CD4-positive, alpha-beta T cell treated with Interleukin-17A for 4 hours (primary cell): ENCODE measurements around the gene SOBP.

Experiments
- DNase-seq: peaks from one replicate; pipeline ENCODE4 v3.0.0-alpha.2; 2020; ENCODE audit warnings: mixed read lengths

The SOBP gene

DNA sequence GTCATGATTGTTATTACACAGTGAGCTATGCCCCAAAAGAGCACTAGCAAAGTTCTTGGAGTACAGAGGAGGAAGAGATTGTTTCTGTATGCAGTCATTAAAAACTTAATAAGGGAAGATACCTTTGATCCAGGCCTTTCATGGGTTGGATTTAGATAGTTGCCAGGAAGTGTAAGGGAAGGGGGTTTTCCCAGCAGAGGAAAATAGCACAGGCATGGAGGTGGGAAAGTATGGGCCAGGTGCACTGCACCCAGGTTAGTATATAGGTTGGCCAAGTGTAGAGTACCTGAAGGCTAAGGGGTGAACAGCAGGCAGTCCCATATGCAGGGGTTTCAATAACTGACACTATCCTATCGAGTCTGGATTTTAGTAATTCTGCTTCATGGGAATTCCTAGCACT, 101.4 kb downstream of the SOBP start:
- no peak for DNase-seq

DNA sequence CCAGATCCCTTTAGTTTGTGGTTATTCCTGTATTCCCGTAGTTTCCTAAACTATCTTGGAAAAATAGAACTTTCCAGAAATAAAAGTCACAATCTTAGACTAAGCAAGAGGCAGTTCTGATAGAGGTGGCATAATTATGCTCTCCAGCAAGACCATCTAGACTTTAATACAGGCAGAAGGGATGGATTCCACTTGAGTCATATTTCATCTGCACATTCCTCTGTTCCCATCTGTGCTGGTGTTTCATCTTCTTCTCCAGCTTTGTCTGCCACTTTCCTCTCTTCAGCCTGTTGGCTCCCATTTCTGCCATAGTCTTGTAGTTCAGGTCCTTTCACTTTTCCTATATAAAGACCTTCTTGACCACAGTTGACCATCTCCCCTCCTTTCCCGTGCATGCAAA, 102.9 kb downstream of the SOBP start:
- DNase-seq: no peak

DNA sequence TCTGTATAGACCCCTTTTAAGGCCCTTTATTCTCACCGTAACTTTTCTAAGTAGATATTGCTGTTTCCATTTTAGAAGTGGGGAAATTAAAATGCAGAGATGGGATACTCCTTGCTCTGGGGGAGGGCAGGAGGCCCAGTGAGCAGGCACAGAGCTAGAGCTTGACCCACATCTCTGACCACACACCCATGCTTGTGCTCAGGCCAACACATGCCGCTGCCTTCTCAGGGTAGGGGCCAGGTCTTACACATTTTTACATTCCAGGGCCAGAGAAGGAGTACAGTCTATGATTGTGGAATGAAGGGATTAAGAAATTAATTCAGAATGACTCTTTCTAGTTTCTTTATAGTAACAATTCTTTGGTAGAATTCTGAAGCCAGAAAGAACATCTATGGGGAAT, 104.8 kb downstream of the SOBP start:
- DNase-seq: no peak

DNA sequence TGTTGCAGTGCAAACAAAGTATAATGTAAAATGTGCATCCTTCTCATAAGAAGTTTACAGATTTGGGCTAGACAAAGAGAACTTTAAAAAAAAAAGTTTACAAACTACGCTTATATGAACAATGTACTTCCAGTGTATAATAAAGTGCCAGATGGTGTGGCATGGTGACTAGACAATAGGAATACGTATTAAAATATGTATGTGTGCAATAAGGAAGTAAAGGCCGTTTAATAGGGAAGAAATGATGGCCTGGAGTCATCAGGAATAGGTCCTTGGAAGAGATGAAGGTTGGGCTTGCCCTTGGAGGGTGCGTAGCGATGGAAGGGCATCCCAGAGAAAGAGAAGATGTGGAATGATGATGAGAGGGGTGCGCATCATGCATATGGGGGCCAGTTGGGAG, 108.2 kb downstream of the SOBP start:
- no peak for DNase-seq

DNA sequence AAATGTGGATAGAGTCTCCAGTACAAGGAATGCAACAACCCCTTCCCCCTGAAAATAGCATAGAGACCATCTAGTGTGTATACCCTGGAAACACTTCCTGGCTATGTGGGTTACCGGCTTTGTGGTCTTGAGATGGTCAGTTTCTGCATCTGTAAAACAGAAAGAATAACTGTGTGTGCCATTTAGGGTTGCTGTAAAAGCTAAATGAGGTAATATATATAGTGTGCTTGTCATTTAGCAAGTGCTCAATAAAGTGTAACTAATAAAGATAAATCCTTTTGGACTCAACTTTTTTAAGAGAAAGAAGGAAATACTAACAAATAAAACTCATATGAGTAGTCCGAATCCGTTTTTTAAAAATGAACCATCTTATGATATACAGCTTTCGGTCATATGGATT, 109.1 kb downstream of the SOBP start:
- no peak for DNase-seq

DNA sequence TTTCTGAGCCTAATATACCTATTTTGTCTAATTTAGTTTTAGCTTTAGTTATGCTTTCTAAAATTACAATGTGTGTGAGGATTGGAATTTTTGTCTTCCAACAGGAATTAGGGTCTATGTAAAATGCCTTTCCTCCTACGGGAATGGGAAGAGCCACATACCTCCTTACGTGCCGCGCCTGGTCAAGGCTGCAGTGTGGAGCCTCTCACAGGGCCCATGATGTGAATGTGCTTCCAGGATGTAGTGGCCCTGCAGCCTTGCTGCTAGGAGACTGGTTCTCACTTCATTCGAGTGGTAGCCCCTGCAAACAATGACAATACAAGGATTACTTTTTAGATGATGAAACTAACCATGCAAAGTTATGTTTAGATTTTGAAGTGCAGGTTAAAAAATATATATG, 110.2 kb downstream of the SOBP start:
- DNase-seq: no peak

DNA sequence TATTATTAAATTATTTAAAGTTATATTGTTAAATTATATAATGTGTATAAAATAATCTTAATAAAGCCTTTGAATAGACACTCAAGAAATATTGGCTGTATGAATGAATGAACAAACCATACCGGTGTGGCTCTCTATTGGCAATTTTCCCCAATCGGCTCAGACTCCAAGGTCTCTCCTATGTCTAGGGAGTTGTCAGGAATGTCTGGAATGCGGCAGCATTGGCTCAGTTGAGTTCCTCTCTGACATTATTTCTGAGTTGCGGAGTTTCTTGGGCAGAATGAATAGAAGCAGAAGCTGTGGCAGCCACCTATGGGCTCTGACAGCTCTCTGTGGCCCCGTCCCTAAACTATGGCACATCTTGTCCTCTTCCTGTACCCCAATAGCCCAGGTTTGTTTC, 111.0 kb downstream of the SOBP start:
- DNase-seq: no peak

DNA sequence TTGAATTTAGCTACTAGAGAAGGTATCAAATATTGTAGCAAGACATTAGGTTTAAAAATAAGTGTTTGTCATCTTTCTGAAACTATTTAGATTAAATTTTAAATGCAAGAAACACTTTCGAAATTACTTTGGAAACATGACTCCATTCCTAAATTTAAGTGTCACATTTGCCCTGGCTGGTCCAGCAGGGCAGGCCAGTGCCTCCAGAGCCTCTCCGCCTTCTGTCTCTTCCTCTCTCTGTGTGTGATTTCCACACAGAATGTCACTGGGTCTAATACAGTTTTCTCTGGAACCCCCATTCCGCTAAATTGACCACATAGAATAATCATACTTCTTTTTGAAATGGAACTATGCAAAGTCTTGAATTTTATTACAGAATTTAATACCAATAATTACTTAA, 111.5 kb downstream of the SOBP start:
- DNase-seq: no peak

DNA sequence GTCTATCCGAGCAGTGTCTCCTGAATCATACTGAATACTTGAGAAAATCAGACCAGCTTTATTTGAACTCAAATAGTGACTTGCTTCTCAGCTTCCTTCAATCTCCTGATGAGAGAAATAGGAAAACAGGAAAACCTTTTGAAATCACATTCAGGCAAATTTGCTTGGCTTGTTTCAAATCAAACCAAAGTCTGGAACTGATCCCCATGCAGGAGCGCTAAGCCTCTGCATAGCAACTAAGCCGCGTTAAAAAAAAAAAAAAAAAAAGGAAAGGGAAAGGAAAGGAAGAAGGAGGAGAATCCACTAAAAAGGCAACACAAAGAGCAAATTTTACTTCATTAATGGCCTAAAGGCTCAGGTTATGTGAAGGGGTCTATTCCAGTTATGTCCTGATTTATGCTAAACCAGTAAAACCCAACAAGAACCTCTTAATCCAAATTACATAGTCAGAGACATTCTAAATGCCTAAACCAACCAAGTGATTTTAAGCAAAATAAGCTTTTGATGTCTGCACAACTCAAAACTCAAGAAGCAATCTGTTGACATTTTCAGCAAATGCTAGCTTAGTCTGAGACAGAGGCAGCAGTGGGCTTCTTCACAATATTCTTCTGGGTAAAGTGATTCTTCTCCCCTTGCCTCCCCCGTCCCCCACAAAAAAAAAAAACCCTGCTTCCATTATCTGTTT, 112.5 kb downstream of the SOBP start:
- DNase-seq: no peak

DNA sequence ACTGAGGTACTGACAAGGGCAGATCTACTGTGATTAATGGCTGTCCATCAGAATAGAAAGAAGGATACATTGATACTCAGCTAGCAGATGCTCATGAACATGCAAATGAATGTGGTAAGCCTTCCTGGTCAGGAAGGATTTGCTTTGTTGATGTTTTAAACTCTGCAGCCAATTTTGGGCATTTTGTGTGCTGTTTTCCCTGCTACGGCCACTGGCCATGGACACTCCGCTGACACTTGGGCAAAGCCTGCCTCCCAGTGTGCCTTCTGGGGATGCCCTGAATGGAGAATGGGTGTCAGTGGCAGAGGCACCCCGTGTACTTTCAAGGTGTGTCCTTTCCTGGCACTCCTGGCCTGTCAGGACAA, 113.1 kb downstream of the SOBP start:
- no peak for DNase-seq

DNA sequence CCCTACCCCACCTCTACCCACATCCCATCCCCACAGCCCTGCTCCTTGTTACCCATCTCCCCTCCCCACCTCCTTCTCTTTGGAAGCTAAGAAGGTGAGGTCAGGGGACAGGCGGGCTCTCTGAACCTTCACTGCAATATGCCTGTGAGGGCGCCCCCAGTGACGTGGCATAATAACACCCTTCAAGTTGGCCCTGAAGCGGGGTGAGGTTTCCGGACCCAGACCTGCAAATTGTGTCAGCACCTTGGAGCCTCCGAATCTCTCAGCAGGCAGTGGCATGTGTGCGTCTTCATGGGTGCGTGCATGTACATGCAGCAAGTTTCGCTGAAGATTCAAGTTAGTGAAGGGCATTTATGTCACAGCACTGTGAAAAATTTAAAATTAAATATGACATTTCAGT, 114.6 kb downstream of the SOBP start:
- DNase-seq: no peak

DNA sequence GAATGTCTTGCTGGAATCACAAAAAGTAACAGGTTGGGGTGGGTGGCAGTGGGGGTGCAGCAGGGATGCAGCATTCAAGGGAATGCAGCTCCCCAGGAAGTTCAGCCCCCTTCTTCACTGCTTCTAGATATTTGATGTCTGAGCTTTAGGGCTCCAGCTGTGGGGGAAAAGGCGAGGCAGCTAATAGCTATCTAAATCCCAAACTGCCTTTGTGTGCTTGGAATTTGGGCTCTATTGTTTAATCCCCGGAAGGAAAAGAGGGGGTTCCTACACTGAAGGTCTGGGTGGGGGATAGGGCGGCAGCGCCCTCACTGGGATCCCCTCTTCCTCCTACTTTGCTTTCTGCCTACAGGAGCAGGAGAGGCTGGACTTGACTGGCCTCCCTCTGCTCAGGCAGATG, 116.5 kb downstream of the SOBP start:
- DNase-seq: no peak

DNA sequence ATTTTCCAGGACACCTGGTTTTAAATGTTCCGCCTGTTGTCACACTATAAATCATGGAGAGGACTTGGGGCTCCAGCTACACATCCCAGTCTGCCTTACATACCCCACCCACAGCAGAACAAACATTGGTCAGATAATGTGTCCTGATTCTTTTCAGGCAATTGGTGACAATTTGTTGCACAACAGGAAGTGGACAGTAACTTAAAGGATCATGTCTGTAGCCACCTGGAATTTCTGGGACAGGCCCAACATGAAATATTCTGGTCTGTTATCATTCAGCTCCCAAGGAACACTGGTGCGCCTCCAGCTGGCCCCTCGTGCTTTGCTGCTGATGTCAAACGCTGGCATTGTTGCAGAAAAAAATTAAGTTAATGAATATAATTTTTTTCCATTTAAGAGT, 117.2 kb downstream of the SOBP start:
- DNase-seq: no peak

DNA sequence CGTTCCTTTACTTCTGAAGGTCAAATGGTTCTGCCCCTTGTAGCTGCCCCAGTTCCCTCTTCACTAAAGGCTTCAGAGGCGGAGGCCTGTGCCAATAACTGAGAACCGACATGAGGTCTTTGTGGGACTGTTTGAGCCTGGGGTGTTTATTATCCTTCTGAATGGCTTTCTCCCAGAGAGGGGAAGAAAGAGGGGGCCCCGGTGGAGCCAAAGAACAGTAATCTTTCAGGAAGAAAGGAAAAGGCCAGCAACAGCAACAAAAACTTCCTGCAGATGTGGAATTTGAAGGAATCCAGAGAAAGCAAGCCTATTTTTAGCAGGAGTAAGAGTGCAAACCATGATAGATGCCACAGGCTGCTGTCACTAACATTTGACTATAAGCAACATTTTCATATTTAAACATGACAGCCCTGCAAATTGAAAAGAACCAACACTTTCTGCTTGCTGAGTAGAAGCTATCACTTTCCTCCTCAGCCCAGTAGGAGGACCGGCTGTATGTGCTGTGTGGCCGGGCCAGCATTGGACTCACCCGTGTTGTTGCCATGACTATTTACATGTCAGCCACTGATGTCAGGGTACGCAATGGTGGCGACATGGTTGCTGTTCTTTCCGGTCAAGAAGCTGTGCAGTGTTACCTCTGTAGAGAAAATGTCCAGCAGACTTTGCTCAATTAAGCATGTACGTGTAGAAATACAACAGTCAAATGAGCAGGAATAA, 121.3 kb downstream of the SOBP start:
- no peak for DNase-seq

DNA sequence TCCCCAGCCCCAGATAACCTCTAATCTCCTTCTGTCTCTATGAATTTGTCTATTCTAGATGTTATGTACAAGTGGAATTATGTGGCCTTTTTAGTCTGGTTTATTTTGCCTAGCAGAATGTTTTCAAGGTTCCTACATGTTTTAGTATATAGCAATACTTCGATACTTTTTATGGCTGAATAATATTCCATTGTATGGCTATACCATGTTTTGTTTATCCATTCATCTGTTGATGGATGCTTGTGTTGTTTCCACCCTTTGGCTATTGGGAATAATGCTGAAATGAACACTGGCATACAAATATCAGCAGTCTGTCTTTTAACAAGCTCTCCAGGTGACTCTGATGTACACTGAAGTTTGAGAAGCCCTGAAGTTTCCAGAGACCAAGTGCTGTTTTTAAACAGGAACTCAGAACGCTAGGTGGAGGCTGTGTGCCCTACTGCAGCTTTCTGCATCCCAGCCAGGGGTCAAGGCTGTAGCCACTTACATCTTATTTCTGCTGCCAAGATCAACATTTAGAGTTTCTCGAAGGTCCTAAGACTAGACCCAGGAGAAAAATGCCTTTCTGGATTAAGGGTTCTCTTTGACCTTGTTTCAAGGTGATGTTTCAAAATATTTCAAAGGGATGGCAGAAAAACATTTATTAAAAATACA, 123.0 kb downstream of the SOBP start:
- DNase-seq: no peak

DNA sequence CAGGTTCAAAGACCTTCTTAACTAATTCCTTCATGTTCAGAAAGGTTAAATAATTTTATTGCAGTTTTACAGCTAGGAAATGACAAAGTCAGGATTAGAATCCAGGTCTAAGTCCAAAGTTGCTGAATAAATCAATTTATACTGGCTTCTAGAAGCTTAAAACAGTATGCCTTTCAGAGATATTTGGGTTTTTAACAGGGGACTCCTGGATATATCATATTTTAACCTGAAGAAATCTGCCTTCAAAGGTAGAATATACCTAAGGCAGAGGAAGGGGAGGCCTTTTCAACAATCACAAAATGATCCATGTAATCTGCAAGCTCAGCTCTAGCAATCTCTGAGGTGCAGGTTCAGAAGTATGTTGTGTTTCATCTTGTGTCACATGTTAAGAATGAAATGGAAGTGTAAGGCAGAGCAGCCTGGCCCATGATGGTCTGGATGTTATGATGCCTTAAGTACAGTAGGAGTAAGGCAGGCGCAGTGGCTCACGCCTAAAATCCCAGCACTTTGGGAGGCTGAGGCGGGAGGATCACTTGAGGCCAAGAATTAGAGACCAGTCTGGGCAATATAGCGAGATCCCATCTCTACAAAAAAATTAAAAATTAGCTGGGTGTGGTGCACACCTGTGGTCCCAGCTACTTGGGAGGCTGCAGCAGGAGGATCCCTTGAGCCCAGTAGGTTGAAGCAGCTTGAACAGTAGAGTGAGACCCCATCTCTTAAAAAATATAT, 123.9 kb downstream of the SOBP start:
- no peak for DNase-seq

DNA sequence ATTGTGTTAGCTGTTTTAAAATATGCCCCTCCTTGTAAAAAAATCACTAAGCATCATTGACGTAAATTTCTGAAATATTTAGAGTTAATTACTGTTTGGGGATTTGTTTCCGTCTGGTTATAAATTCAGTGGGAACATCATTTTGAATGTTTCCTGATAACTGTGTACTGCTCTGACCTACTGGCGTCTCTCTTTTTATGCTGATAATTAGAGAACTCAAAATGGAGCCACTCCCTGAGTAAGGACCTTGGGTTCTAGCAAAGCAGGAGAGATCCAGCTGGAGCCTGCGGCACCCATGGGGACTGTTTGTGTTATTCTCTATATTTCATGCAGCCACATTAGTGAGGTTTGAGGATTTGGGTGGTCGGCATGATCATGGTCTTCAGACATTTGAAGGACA, 124.9 kb downstream of the SOBP start:
- DNase-seq: no peak

DNA sequence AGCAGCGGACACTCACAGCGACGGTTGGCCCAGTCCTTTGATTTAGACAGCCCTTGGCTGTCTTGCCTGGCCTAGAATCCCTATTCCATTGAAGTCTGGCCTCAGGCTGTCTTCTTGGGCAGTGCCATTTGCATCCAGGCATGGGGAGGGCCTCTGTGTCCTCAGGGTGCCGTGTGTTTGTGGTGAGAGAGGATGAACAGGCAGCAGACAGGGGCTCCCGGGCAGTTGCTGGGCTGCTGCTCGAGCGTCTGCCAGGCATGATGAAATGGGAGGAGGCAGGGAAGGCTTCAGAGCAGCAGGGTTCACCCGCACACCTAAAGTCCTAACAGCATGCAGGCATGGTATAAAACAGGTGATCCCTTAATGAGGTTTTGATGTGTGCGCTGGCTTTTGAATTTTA, 126.9 kb downstream of the SOBP start:
- no peak for DNase-seq

DNA sequence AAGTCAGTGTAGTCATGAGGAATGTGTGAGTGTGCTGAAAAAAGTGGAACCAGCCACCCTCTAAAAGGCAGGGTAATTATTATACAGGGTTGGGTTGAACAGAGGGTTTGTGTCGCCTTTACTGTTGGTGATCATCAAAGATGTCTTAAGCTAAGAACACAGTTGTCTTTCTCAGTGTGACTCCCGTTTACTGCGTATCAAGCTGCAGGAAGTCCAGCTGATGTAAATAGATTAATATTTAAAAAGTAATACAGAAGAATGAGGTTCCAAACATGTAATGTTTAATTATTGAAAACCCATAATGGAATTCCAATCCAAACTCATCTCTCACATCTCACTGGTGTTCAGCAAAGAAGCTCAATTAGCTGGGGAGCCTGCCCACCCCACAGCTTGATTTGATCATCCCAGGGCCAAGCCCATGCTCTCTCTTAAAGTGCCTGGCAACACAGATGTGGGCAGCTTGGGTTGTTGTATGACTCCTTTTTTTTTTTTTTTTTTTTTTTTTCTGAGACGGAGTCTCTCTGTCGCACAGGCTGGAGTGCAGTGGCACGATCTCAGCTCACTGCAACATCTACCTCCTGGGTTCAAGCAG, 127.5 kb downstream of the SOBP start:
- no peak for DNase-seq

DNA sequence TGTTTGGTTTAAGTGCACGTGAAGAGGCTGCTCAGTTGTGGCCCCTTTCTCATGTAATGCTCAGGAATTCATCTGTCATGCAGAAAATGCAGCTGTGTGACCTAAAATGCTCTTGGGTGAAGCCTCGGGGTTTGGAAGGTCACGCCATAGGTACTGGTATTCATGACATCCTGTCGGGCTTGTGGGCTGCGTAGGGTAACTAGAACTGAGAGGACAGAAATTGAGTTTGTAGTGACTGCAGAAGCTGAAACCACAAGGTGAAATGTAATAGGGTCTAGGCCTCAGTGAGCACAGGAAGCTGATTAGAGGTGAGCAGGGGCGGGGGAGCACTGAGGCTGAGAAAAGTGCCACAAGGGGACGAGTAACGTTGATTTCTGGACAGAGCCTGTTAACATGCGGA, 128.8 kb downstream of the SOBP start:
- peak; percentile 51 for DNase-seq

DNA sequence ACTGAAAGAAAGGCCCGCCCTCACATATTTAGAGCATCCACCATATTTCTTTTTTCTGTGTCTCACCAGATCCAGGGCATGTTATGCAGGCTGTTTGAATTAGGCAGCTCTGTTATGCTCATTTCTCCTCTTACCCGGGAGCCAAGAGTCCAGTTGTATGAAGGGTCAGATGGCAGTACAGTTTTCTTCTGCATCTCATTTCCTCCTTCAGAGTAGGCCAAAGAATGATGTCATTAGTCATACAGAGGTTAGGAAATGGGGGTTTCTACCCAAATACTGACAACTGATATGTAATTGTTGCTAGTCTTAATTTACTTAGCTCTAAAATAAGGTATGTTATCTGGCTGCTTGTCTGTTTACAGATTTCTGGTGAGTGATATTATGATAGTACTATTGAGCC, 130.8 kb downstream of the SOBP start:
- DNase-seq: no peak

DNA sequence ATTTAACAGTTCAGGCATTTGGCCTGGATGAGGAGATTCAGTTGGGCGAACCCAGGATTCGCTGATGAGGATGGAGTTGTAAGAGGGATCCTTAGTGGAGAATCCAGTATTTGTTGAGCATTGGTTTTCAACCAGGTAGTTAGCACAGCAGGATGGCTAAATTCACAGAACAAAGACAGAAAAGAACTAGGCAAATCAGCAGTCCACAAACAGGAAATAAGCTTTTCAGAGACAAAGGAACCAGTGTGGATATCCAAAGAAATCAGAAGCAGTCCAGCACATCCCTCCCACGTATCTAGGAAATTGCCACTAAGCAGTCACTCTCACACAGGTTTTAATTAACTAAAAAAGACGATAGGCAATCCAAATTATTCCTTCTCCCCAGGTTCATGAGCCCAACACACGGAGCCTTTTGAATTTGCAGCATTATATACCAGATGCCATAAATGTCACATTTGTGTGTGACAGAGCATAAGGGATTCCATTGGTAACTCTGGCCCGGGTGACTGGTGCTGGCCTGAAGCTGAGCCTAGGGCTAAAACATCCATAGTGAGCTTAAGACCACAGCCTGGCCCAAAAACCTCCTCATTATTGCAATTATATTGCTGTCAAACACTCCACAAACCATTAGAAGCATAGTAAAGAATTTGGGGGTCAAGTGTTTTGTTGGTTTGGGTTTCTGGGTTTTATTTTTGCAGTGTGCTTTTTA, 131.5 kb downstream of the SOBP start:
- no peak for DNase-seq

DNA sequence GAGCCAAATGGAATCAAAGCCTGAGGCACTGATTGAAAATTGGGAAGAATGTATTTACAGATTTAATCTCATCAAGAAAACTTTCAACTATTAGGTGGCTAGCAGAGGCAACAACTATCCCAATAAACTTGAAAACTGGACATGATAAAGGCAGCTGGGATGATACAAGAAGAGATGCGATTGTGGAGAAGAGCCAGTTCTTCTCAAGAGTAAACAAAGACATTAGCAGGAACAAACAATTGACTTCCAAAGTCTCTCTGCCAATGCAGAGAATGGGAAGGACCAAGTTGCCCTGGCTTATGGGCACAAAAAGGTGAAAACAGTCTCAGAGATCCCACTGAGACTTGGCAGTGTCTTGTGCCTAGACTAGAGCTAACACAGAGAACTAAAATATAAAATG, 132.4 kb downstream of the SOBP start:
- DNase-seq: no peak
